GM19193 (cell line): ENCODE data around the gene TMTC2.

ENCODE experiments used
- POLR2A ChIP-seq: IDR thresholded peaks from 4 replicates; pipeline ENCODE4 v1.6.1; 2011; ENCODE audit not compliant: insufficient read depth, insufficient read length; ENCODE audit errors: extremely low read depth

Gene TMTC2

GRCh38 chr12:83156815-83157214, 470.1 kb downstream of the TMTC2 start:
- TF ChIP-seq POLR2A = no peak

GRCh38 chr12:83157604-83158003, 470.9 kb downstream of the TMTC2 start:
- no peak for TF ChIP-seq POLR2A

GRCh38 chr12:83158613-83159207, 472.0 kb downstream of the TMTC2 start:
- no peak for TF ChIP-seq POLR2A

GRCh38 chr12:83161456-83161855, 474.8 kb downstream of the TMTC2 start:
- TF ChIP-seq POLR2A = no peak

GRCh38 chr12:83168751-83169150, 482.0 kb downstream of the TMTC2 start:
- TF ChIP-seq POLR2A = no peak

DNA sequence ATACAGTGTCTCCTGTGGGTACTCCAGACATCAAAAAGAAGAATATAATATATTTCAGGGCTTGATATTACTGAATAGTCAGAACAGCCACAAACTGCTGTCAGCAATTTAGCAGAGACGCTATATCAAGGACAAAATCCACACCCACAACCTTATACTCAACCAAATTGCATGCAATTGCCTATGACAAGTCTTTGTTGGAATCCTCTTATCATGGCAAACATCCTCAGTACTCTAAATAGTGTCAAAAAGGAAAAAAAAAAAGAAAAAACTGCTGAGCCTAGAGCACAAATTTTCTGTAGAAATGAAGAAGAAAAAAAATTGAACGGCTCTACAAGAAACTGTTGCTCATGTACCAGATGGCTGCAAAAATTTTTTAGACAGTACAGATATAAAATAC, 485.7 kb downstream of the TMTC2 start:
- TF ChIP-seq POLR2A = no peak

- no peak for TF ChIP-seq POLR2A
Measured at GRCh38 chr12:83172866-83173649, 486.4 kb downstream of the TMTC2 start.

DNA sequence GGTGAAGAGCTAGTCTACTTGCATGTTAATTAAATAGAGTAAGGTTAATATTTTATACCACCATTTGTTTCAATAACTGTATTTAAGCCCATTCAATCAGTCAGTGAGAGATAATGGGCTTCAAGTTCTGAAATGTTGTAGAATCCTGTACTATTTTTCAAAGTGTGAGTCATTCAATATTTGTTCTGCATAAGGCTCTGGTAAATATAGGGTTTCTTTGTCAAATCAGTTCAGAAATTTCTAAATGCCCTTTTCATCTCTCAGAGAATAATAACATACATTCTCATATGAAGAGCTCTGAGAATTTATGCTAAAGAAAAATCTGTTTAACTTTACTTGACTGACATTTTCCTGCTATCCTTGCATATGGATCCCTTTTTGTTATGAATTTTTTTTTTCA, 493.3 kb downstream of the TMTC2 start:
- no peak for TF ChIP-seq POLR2A

- no peak for TF ChIP-seq POLR2A
Measured at GRCh38 chr12:83181074-83181473, 494.4 kb downstream of the TMTC2 start.

DNA sequence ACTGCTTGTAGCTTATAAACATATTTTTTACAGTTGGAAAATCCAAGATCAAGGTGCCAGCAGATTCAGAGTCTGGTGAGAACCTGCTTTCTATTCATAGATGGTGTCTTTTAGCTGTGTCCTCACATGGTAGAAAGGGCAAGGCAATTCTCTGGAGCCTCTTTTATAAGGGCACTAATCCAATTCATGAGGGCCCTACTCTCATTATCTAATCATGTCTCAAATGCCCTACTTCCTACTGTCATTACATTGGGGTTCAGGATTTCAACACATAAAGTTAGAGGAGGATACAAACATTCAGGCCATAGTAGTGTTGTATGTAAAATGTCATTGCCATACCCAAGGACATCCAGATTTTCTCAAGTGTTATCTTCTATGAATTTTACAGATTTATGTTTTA, 496.4 kb downstream of the TMTC2 start:
- no peak for TF ChIP-seq POLR2A
